GM23338 (cell line): ENCODE results near the gene DOCK1. TPM values are rescaled to one million over a fixed set of nuclear protein-coding genes. Genes with fewer than 3 reads are reported as not detected.

Experiments
- ATAC-seq: fragments of 200-7000 bp; cut with Tn5 transposase; 3 replicates; pipeline ENCODE4 v1.9.1; 2020
- DNase-seq: peaks from one replicate; pipeline ENCODE4 v3.0.0-alpha.2; 2015; ENCODE audit warnings: low spot score
- H2AFZ ChIP-seq: fragments of 200-600 bp; sonication (generic); 2 replicates; pipeline ENCODE4 v1.8.0; 2016; ENCODE audit warnings: antibody characterized with exemption, mild to moderate bottlenecking, moderate library complexity
- H3F3A ChIP-seq: fragments of 200-600 bp; sonication (generic); replicated peaks from 2 replicates; pipeline ENCODE4 v1.8.0; 2017; ENCODE audit warnings: antibody characterized with exemption, mixed run types, low read depth
- H3K27ac ChIP-seq: fragments of 200-600 bp; sonication (generic); 2 replicates; pipeline ENCODE4 v1.6.1; 2016; ENCODE audit warnings: low read depth
- H3K27me3 ChIP-seq: fragments of 200-600 bp; sonication (generic); 2 replicates; pipeline ENCODE4 v1.8.0; 2016; ENCODE audit warnings: mild to moderate bottlenecking, mixed run types, moderate library complexity; ENCODE audit not compliant: insufficient read depth
- H3K36me3 ChIP-seq: fragments of 200-600 bp; sonication (generic); 2 replicates; pipeline ENCODE4 v1.8.0; 2016; ENCODE audit warnings: mild to moderate bottlenecking; ENCODE audit not compliant: insufficient read depth
- H3K4me1 ChIP-seq: fragments of 200-600 bp; sonication (generic); 2 replicates; pipeline ENCODE4 v1.8.0; 2016; ENCODE audit warnings: mild to moderate bottlenecking, moderate library complexity; ENCODE audit not compliant: insufficient read depth
- H3K4me2 ChIP-seq: fragments of 200-600 bp; sonication (generic); 2 replicates; pipeline ENCODE4 v1.7.1; 2017; ENCODE audit warnings: mixed run types
- H3K4me3 ChIP-seq: fragments of 200-600 bp; sonication (generic); 2 replicates; pipeline ENCODE4 v1.6.1; 2016; ENCODE audit warnings: mixed run types
- H3K79me2 ChIP-seq: fragments of 200-600 bp; sonication (generic); replicated peaks from 2 replicates; pipeline ENCODE4 v1.8.0; 2017; ENCODE audit warnings: mild to moderate bottlenecking; ENCODE audit not compliant: insufficient read depth
- H3K9me2 ChIP-seq: fragments of 200-600 bp; sonication (generic); 2 replicates; pipeline ENCODE4 v1.8.0; 2017; ENCODE audit not compliant: insufficient read depth
- H4K20me1 ChIP-seq: fragments of 200-600 bp; sonication (generic); replicated peaks from 2 replicates; pipeline ENCODE4 v1.8.0; 2017; ENCODE audit warnings: mild to moderate bottlenecking; ENCODE audit not compliant: insufficient read depth
- H3K27ac Mint-ChIP-seq: 2 replicates; pipeline ENCODE4 v1.8.0; 2020; ENCODE audit warnings: inconsistent platforms, mild to moderate bottlenecking, moderate library complexity, mixed read lengths
- H3K27me3 Mint-ChIP-seq: 3 replicates; pipeline ENCODE4 v1.8.0; 2022; ENCODE audit warnings: low read depth, mild to moderate bottlenecking, moderate library complexity, mixed read lengths, inconsistent platforms; ENCODE audit not compliant: insufficient read depth, poor library complexity
- H3K36me3 Mint-ChIP-seq: 3 replicates; pipeline ENCODE4 v1.8.0; 2021; ENCODE audit warnings: low read depth, mild to moderate bottlenecking, inconsistent platforms, moderate library complexity, mixed read lengths
- H3K4me1 Mint-ChIP-seq: 3 replicates; pipeline ENCODE4 v1.8.0; 2020; ENCODE audit warnings: mild to moderate bottlenecking, inconsistent platforms, mixed read lengths
- H3K4me3 Mint-ChIP-seq: 3 replicates; pipeline ENCODE4 v1.8.0; 2021; ENCODE audit warnings: moderate library complexity, mild to moderate bottlenecking, inconsistent platforms, mixed read lengths
- H3K9me3 Mint-ChIP-seq: 3 replicates; pipeline ENCODE4 v1.8.0; 2020; ENCODE audit warnings: moderate library complexity, mild to moderate bottlenecking, inconsistent platforms, mixed read lengths
- CREB1 ChIP-seq: fragments of 250-450 bp; sonication (Bioruptor Pico); IDR thresholded peaks from 2 replicates; pipeline ENCODE4 v1.5.0; 2020; ENCODE audit warnings: low read depth, mild to moderate bottlenecking, moderate library complexity
- EZH2 ChIP-seq: fragments of 200-600 bp; sonication (generic); IDR thresholded peaks from one replicate; pipeline ENCODE4 v1.8.0; 2017; ENCODE audit warnings: antibody characterized with exemption, mild to moderate bottlenecking, low read depth; ENCODE audit not compliant: unreplicated experiment
- JUNB ChIP-seq: IDR thresholded peaks from one replicate; pipeline ENCODE4 v1.6.1; 2016; ENCODE audit warnings: antibody characterized with exemption; ENCODE audit not compliant: unreplicated experiment
- NANOG ChIP-seq: IDR thresholded peaks from 2 replicates; pipeline ENCODE4 v1.6.1; 2016; ENCODE audit warnings: antibody characterized with exemption, borderline replicate concordance
- POLR2AphosphoS5 ChIP-seq: IDR thresholded peaks from 2 replicates; pipeline ENCODE4 v1.6.1; 2016; ENCODE audit warnings: antibody characterized with exemption, low read depth
- STAT1 ChIP-seq: IDR thresholded peaks from one replicate; pipeline ENCODE4 v1.6.1; 2016; ENCODE audit warnings: antibody characterized with exemption; ENCODE audit not compliant: unreplicated experiment
- ZNF331 ChIP-seq: fragments of 250-450 bp; sonication (Bioruptor Pico); IDR thresholded peaks from 2 replicates; pipeline ENCODE4 v1.5.0; 2020; ENCODE audit warnings: low read depth, mild to moderate bottlenecking, moderate library complexity
- polyA plus RNA-seq: library from polyadenylated mRNA; unstranded; fragments of >200 nt; fragmentation: Nextera tagmentation; extraction: Ambion mirVana; gene quantifications from 2 replicates; pipeline ENCODE4 v1.2.1, GENCODE V29; 2016
- total RNA-seq: library from RNA; depleted of rRNA; stranded (reverse); fragments of >200 nt; shearing (Covaris generic); gene quantifications from 2 replicates; pipeline ENCODE4 v1.2.3, GENCODE V29; 2014
- TF ChIP-seq, protein P1 (sequence below), 2 experiments: fragments of 200-600 bp in 1 of 2; sonication (generic) in 1 of 2; conservative IDR thresholded peaks; 2 replicates each; pipeline versions ENCODE4 v1.5.1 to v1.6.1; 2016 to 2017; ENCODE audit warnings: antibody characterized with exemption in 2 of 2, low read depth in 2 of 2, mild to moderate bottlenecking in 2 of 2, moderate library complexity in 1 of 2
- TF ChIP-seq, protein P2 (sequence below): fragments of 250-450 bp; sonication (Bioruptor Pico); IDR thresholded peaks from 2 replicates; pipeline ENCODE4 v1.5.0; 2020; ENCODE audit warnings: mild to moderate bottlenecking, moderate library complexity

The DOCK1 gene
- total and polyA plus RNA-seq, 2 experiments from 2014 or later: 13.2 to 55.3 TPM

DNA sequence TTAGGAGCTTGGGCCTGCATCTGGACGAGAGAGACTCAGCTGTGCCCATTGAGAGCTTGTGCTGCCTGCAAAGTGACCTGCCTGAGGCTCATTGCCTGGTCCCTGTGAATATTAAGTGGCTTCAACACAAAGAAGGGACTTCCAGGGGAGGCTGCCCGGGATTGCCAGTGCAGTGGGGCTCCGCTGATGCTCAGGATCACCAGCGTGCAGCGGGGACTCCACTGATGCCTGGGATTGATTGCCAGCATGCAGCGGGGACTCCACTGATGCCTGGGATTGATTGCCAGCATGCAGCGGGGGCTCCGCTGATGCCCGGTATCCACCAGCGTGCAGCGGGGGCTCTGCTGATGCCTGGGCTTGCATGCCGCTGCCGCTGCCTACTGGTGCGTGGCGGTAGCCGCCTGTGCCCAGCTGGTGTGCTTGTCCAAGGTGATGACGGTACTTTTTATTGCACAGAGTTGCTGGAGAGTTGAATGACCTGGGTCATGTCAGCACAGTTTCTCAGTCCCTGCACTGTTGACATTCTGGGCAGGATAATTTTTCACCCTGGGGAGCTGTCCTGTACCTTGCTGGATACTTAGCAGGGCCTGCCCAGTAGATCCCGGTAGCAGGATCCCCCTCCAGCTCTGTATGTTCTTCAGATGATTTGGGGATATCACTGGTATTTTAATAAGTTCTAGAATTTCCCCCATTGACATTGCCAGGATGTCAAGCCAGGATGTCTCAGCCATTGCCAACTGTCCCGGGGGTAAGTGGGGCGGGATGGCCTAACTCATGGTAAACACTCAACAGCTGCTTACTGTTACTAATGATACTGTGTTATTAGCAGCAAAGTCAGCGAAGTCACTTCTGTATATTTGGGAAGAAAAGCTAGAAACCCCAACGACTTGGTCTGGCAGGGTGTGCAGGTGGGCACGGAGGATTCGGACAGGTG is 13.0 kb downstream of the DOCK1 start:
- H3K27me3 ChIP-seq: no peaks in the 10 kb centered on the region
- TF ChIP-seq STAT1: no peak
- no peak for TF ChIP-seq NANOG
- TF ChIP-seq, protein P1, sequence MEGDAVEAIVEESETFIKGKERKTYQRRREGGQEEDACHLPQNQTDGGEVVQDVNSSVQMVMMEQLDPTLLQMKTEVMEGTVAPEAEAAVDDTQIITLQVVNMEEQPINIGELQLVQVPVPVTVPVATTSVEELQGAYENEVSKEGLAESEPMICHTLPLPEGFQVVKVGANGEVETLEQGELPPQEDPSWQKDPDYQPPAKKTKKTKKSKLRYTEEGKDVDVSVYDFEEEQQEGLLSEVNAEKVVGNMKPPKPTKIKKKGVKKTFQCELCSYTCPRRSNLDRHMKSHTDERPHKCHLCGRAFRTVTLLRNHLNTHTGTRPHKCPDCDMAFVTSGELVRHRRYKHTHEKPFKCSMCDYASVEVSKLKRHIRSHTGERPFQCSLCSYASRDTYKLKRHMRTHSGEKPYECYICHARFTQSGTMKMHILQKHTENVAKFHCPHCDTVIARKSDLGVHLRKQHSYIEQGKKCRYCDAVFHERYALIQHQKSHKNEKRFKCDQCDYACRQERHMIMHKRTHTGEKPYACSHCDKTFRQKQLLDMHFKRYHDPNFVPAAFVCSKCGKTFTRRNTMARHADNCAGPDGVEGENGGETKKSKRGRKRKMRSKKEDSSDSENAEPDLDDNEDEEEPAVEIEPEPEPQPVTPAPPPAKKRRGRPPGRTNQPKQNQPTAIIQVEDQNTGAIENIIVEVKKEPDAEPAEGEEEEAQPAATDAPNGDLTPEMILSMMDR (conservative IDR thresholded peaks at IDR 0.05; ENCODE audit: low read depth in 2 of 2): no peak
- TF ChIP-seq CREB1 (CRISPR knock-in tag): no peak
- TF ChIP-seq JUNB: no peak
- ATAC-seq: no peak
- Mint-ChIP-seq H3K9me3 (peaks cover 3% of the 10 kb centered on the region; the same call in 1 of the 3 replicates), H3K27ac (no peak overlapping the region), H3K36me3 (peaks cover 25% of the 10 kb centered on the region), H3K4me3 (no peak overlapping the region), H3K4me1 (peaks cover under 1% of the 10 kb centered on the region; the same call in 1 of the 3 replicates), H3K27me3 (no peaks in the 10 kb centered on the region)
- H4K20me1 ChIP-seq: peaks cover 19% of the 10 kb centered on the region
- DNase-seq: no peak
- no peak overlapping the region for H3K4me3 ChIP-seq
- H3K9me2 ChIP-seq: no peaks in the 10 kb centered on the region
- no peaks in the 10 kb centered on the region for H3F3A ChIP-seq
- H3K36me3 ChIP-seq: no peaks in the 10 kb centered on the region; the same call in 1 of the 2 replicates
- H3K27ac ChIP-seq: no peak overlapping the region
- no peak overlapping the region for H2AFZ ChIP-seq
- no peaks in the 10 kb centered on the region; the same call in 1 of the 2 replicates for H3K4me1 ChIP-seq
- H3K79me2 ChIP-seq: peaks cover 97% of the 10 kb centered on the region
- H3K4me2 ChIP-seq: no peak overlapping the region

- no peak overlapping the region for H3K4me2 ChIP-seq
- no peaks in the 10 kb centered on the region for H3K9me2 ChIP-seq
- Mint-ChIP-seq H3K4me1 (no peaks in the 10 kb centered on the region; the same call in 2 of the 3 replicates), H3K36me3 (peaks cover 25% of the 10 kb centered on the region), H3K27me3 (no peaks in the 10 kb centered on the region), H3K27ac (peak overlapping the region; percentile 36; the same call in 1 of the 2 replicates), H3K4me3 (no peak overlapping the region), H3K9me3 (peaks cover 3% of the 10 kb centered on the region; the same call in 1 of the 3 replicates)
- H3K4me3 ChIP-seq: no peak overlapping the region
- DNase-seq (no peak), ATAC-seq (no peak)
- peaks cover 93% of the 10 kb centered on the region for H3K79me2 ChIP-seq
- no peaks in the 10 kb centered on the region for H3K27me3 ChIP-seq
- no peaks in the 10 kb centered on the region for H3F3A ChIP-seq
- no peak overlapping the region for H3K27ac ChIP-seq
- no peaks in the 10 kb centered on the region; the same call in 1 of the 2 replicates for H3K36me3 ChIP-seq
- no peak overlapping the region for H2AFZ ChIP-seq
- no peaks in the 10 kb centered on the region; the same call in 1 of the 2 replicates for H3K4me1 ChIP-seq
- peaks cover 12% of the 10 kb centered on the region for H4K20me1 ChIP-seq
- TF ChIP-seq ZNF331 (CRISPR knock-in tag) (no peak), STAT1 (no peak), EZH2 (no peak), POLR2AphosphoS5 (no peak), CREB1 (CRISPR knock-in tag) (no peak), NANOG (no peak)
- TF ChIP-seq, protein P1 (conservative IDR thresholded peaks at IDR 0.05; ENCODE audit: low read depth in 2 of 2): no peak
- TF ChIP-seq, protein P2, sequence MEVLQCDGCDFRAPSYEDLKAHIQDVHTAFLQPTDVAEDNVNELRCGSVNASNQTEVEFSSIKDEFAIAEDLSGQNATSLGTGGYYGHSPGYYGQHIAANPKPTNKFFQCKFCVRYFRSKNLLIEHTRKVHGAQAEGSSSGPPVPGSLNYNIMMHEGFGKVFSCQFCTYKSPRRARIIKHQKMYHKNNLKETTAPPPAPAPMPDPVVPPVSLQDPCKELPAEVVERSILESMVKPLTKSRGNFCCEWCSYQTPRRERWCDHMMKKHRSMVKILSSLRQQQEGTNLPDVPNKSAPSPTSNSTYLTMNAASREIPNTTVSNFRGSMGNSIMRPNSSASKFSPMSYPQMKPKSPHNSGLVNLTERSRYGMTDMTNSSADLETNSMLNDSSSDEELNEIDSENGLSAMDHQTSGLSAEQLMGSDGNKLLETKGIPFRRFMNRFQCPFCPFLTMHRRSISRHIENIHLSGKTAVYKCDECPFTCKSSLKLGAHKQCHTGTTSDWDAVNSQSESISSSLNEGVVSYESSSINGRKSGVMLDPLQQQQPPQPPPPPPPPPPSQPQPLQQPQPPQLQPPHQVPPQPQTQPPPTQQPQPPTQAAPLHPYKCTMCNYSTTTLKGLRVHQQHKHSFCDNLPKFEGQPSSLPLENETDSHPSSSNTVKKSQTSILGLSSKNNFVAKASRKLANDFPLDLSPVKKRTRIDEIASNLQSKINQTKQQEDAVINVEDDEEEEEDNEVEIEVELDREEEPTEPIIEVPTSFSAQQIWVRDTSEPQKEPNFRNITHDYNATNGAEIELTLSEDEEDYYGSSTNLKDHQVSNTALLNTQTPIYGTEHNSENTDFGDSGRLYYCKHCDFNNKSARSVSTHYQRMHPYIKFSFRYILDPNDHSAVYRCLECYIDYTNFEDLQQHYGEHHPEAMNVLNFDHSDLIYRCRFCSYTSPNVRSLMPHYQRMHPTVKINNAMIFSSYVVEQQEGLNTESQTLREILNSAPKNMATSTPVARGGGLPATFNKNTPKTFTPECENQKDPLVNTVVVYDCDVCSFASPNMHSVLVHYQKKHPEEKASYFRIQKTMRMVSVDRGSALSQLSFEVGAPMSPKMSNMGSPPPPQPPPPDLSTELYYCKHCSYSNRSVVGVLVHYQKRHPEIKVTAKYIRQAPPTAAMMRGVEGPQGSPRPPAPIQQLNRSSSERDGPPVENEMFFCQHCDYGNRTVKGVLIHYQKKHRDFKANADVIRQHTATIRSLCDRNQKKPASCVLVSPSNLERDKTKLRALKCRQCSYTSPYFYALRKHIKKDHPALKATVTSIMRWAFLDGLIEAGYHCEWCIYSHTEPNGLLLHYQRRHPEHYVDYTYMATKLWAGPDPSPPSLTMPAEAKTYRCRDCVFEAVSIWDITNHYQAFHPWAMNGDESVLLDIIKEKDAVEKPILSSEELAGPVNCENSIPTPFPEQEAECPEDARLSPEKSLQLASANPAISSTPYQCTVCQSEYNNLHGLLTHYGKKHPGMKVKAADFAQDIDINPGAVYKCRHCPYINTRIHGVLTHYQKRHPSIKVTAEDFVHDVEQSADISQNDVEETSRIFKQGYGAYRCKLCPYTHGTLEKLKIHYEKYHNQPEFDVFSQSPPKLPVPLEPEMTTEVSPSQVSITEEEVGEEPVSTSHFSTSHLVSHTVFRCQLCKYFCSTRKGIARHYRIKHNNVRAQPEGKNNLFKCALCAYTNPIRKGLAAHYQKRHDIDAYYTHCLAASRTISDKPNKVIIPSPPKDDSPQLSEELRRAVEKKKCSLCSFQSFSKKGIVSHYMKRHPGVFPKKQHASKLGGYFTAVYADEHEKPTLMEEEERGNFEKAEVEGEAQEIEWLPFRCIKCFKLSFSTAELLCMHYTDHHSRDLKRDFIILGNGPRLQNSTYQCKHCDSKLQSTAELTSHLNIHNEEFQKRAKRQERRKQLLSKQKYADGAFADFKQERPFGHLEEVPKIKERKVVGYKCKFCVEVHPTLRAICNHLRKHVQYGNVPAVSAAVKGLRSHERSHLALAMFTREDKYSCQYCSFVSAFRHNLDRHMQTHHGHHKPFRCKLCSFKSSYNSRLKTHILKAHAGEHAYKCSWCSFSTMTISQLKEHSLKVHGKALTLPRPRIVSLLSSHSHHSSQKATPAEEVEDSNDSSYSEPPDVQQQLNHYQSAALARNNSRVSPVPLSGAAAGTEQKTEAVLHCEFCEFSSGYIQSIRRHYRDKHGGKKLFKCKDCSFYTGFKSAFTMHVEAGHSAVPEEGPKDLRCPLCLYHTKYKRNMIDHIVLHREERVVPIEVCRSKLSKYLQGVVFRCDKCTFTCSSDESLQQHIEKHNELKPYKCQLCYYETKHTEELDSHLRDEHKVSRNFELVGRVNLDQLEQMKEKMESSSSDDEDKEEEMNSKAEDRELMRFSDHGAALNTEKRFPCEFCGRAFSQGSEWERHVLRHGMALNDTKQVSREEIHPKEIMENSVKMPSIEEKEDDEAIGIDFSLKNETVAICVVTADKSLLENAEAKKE (CRISPR knock-in tag): no peak
Measured at GRCh38 chr10:126919426-126919825, 14.2 kb downstream of the DOCK1 start.
